ENCODE results near the gene PDGFD. TPM values are rescaled to one million over a fixed set of nuclear protein-coding genes. Genes with fewer than 3 reads are reported as not detected.

Gene PDGFD
- total and polyA plus RNA-seq, 2 donors (not counting 3 experiments of a cell fraction or from before 2014, with no cell fraction given): 6.3 to 13.1 TPM

- Histone ChIP-seq H3K4me1 (ENCODE audit: control insufficient read depth, extremely low read depth, insufficient read depth, low read length) (no peaks in the 10 kb centered on the region), H3K27ac (ENCODE audit: insufficient read depth, low read depth, low read length) (no peak overlapping the region), H3K9me1 (replicated peaks; ENCODE audit: control insufficient read depth, extremely low read depth, insufficient read depth, low read length) (no peaks in the 10 kb centered on the region), H4K20me1 (replicated peaks; ENCODE audit: control insufficient read depth, extremely low read depth, insufficient read depth, low read length) (no peaks in the 10 kb centered on the region), H3K79me2 (ENCODE audit: control insufficient read depth, insufficient read depth, low read length) (no peaks in the 10 kb centered on the region), H3K9me3 (replicated peaks; ENCODE audit: control insufficient read depth, insufficient read depth, low read length) (no peaks in the 10 kb centered on the region), H3K4me2 (ENCODE audit: insufficient read depth, low read length) (no peak overlapping the region), H3K4me3 (replicated peaks in 1 of 3; ENCODE audit: insufficient read depth in 1 of 3, low read depth in 1 of 3, low read length in 3 of 3) (no peak overlapping the region), H3K9ac (replicated peaks; ENCODE audit: extremely low read depth, insufficient read depth, low read length) (no peak overlapping the region), H3K36me3 (ENCODE audit: control insufficient read depth in 2 of 2, extremely low read depth in 1 of 2, insufficient read depth in 2 of 2, low read length in 2 of 2) (no peaks in the 10 kb centered on the region), H3K27me3 (ENCODE audit: control insufficient read depth in 2 of 2, insufficient read depth in 2 of 2, low read length in 2 of 2) (no peaks in the 10 kb centered on the region), H2AFZ (ENCODE audit: low read depth, low read length) (no peak overlapping the region)
- dilution Hi-C loops (cut with MboI; ENCODE audit: extremely low pct_ligation_motif_present, low sequenced_read_pairs): no loop called here
- no peak for DNase-seq (ENCODE audit: low read depth, low spot score)
- ChIA-PET CTCF (interaction anchor here (0.9 kb wide), 1 partner anchor 9 kb away, joined by 3 read pairs; no protein-coding TSS in a partner anchor), POLR2A (no interaction called here)
- FAIRE-seq: no peak
- TF ChIP-seq GATA2 (IDR thresholded peaks at IDR 0.05; ENCODE audit: insufficient read depth, insufficient read length, low read depth, low read length) (no peak), POLR2AphosphoS5 (IDR thresholded peaks at IDR 0.05; ENCODE audit: insufficient read depth, low read depth, low read length) (no peak), CTCF (IDR thresholded peaks at IDR 0.05; ENCODE audit: extremely low read depth in 1 of 2, insufficient read depth in 1 of 2, low read depth in 1 of 2, low read length in 2 of 2) (no peak), MAX (IDR thresholded peaks at IDR 0.05; ENCODE audit: insufficient read depth, insufficient read length) (no peak), JUN (IDR thresholded peaks at IDR 0.05; ENCODE audit: borderline replicate concordance, insufficient read depth, insufficient read length, low read depth) (no peak), FOS (IDR thresholded peaks at IDR 0.05; ENCODE audit: borderline replicate concordance, insufficient read depth, low read length) (no peak), MYC (IDR thresholded peaks at IDR 0.05; ENCODE audit: low read depth, low read length) (no peak), POLR2A (IDR thresholded peaks at IDR 0.05; ENCODE audit: low read depth, low read length) (no peak)
- BruUV-seq (replicated peaks): no TSS peak
- intact Hi-C loops (cut with micrococcal nuclease): no loop called here
Measured at GRCh38 chr11:103878646-103879045, 285.3 kb downstream of the PDGFD start.

Measured in endothelial cell of umbilical vein (primary cell).